ENCODE data around the gene MRPL12.
A peak's percentile ranks its signal among the peaks of the same experiment; 100 is the strongest.
"Not testable (repeated sequence)": the region's sequence is repeated elsewhere in the genome, so short reads cannot be mapped to it uniquely, and the experiment has no call there.

Gene MRPL12

GRCh38 chr17:81672954-81673353 is 30.2 kb upstream of the MRPL12 start:
- no peak for TF ChIP-seq ZFX (IDR thresholded peaks at IDR 0.05)
- TF ChIP-seq, protein P1, sequence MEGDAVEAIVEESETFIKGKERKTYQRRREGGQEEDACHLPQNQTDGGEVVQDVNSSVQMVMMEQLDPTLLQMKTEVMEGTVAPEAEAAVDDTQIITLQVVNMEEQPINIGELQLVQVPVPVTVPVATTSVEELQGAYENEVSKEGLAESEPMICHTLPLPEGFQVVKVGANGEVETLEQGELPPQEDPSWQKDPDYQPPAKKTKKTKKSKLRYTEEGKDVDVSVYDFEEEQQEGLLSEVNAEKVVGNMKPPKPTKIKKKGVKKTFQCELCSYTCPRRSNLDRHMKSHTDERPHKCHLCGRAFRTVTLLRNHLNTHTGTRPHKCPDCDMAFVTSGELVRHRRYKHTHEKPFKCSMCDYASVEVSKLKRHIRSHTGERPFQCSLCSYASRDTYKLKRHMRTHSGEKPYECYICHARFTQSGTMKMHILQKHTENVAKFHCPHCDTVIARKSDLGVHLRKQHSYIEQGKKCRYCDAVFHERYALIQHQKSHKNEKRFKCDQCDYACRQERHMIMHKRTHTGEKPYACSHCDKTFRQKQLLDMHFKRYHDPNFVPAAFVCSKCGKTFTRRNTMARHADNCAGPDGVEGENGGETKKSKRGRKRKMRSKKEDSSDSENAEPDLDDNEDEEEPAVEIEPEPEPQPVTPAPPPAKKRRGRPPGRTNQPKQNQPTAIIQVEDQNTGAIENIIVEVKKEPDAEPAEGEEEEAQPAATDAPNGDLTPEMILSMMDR (conservative IDR thresholded peaks at IDR 0.05) = no peak
- no peak overlapping the region for H3K27ac ChIP-seq

GRCh38 chr17:81673561-81674258 is 29.5 kb upstream of the MRPL12 start:
- H3K27ac ChIP-seq = no peak overlapping the region
- no peak for TF ChIP-seq ZFX (IDR thresholded peaks at IDR 0.05)
- TF ChIP-seq, protein P1 (conservative IDR thresholded peaks at IDR 0.05) = no peak

GRCh38 chr17:81675515-81676221 is 27.5 kb upstream of the MRPL12 start:
- TF ChIP-seq, protein P1 (conservative IDR thresholded peaks at IDR 0.05) = peak; percentile 88
- H3K27ac ChIP-seq = not testable (repeated sequence)

DNA sequence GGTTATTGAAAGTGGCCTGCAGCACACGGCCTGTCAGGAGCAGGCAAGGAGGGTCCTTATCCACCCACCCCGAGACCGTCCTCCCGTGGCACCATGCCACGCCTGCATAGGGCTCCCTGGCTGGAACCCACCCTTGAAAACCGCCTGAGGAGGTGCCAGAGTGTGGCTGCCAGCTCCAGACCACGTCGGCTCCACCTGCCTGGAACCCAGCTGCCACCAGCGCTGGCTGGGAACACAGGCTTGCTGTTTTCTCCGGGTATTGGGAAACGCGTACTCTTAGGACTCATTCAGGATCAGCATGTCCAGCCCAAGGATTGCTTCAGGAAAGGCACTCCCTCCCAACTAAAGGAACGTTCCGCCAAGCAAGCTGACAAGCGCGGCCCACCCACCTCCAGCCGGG is 26.3 kb upstream of the MRPL12 start:
- no peak for TF ChIP-seq ZFX (IDR thresholded peaks at IDR 0.05)
- H3K27ac ChIP-seq = no peak overlapping the region

DNA sequence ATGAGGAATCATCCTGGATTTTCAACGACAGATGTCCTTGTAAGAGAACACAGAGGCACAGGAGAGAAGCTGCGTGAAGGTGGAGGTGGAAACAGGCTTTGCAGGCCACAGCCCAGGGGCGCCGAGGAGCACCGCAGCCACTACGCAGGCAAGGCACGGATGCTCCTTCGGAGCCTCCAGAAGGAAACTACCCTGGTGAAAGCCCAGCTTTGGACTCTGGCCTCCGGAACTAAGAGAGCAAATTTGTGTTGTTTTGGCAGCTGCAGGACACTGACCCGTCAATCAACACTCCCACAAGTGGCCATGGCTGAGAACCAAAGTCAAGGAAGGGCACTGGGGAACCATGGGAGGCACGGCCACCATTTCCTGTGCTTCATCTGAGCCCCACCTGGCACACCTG is 23.0 kb upstream of the MRPL12 start:
- TF ChIP-seq, protein P1 (conservative IDR thresholded peaks at IDR 0.05) = no peak
- TF ChIP-seq ZFX (IDR thresholded peaks at IDR 0.05) = no peak
- H3K27ac ChIP-seq = no peak overlapping the region

DNA sequence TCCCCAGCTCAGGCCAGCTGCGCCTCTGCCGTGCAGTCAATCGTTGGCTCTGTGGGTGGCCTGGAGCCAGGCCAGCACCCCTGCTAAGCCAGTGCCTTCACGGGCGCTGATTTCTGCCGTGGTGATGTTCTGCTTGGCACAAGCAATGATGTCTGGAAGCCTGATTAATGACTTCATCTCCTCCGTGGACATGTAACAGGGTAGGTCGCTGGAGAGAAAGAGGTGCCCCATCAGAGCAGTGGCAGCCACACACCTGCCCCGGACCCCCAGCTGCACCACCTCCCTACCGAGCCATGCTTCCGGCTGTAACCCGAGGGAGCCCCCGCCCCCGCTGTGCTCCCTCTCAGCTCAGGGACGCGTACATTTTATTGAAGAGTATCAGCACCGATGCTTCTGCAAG is 21.5 kb upstream of the MRPL12 start:
- no peak overlapping the region for H3K27ac ChIP-seq
- TF ChIP-seq, protein P1 (conservative IDR thresholded peaks at IDR 0.05) = no peak
- no peak for TF ChIP-seq ZFX (IDR thresholded peaks at IDR 0.05)

GRCh38 chr17:81682565-81683207 is 20.5 kb upstream of the MRPL12 start:
- H3K27ac ChIP-seq = peak overlapping the region; percentile 93
- TF ChIP-seq ZFX (IDR thresholded peaks at IDR 0.05) = no peak
- TF ChIP-seq, protein P1 (conservative IDR thresholded peaks at IDR 0.05) = no peak

All from C4-2B (cell line).